Gastroesophageal sphincter (tissue), 3 donors: Measurements from ENCODE around the gene SLC7A14.

Experiments
- CTCF ChIP-seq, 4 experiments: fragments of 200-600 bp in 2 of 4; fragments of 450-650 bp in 2 of 4; sonication (generic) in 1 of 4; IDR thresholded peaks; one replicate each; pipeline ENCODE4 v1.5.1; 2017 to 2019; ENCODE audit warnings: antibody characterized with exemption in 4 of 4, mild to moderate bottlenecking in 2 of 4, moderate library complexity in 2 of 4
- EP300 ChIP-seq: sonication (generic); formaldehyde crosslinking; IDR thresholded peaks from one replicate; pipeline ENCODE4 v1.6.1; 2017; ENCODE audit warnings: antibody characterized with exemption, mild to moderate bottlenecking
- POLR2A ChIP-seq, 2 donors: fragments of 450-650 bp; IDR thresholded peaks; one replicate each; pipeline ENCODE4 v1.6.1; 2017; ENCODE audit warnings: antibody characterized with exemption in 2 of 2, mild to moderate bottlenecking in 2 of 2, moderate library complexity in 1 of 2
- POLR2AphosphoS5 ChIP-seq: sonication (generic); formaldehyde crosslinking; IDR thresholded peaks from one replicate; pipeline ENCODE4 v1.6.1; 2017; ENCODE audit warnings: antibody characterized with exemption

- TF ChIP-seq CTCF (IDR thresholded peaks at IDR 0.05) = no peak
- TF ChIP-seq POLR2A (IDR thresholded peaks at IDR 0.05) = no peak
- TF ChIP-seq EP300 = no peak
- TF ChIP-seq POLR2AphosphoS5 = no peak
These were observed 114.7 kb downstream of the SLC7A14 start for GRCh38 chr3:170471149-170471548.
